Measurements from ENCODE around the gene CCDC14.
"Not testable (repeated sequence)": the region's sequence is repeated elsewhere in the genome, so short reads cannot be mapped to it uniquely, and the experiment has no call there.

Gene CCDC14

GRCh38 chr3:123960781-123961507, at the start of gene CCDC14:
TSS of gene CCDC14 (minus strand) at chr3:123961229. CDS start at chr3:123961173, 56 bp downstream.
- peak; percentile 100 for DNase-seq

- DNase-seq, result not testable (repeated sequence)
Measured at GRCh38 chr3:124008321-124008720, 47.3 kb upstream of the CCDC14 start.

- no peak for DNase-seq
Measured at GRCh38 chr3:124007186-124007585, 46.2 kb upstream of the CCDC14 start.

GRCh38 chr3:124002405-124003079, 41.5 kb upstream of the CCDC14 start:
- not testable (repeated sequence) for DNase-seq

- not testable (repeated sequence) for DNase-seq
Measured at GRCh38 chr3:124001366-124001765, 40.3 kb upstream of the CCDC14 start.

GRCh38 chr3:123997543-123997942, 36.5 kb upstream of the CCDC14 start:
- no peak for DNase-seq

- peak; percentile 99 for DNase-seq
Measured at GRCh38 chr3:123993818-123994217, 32.8 kb upstream of the CCDC14 start.

- not testable (repeated sequence) for DNase-seq
Measured at GRCh38 chr3:123991730-123992588, 30.9 kb upstream of the CCDC14 start, which contains the start of gene ROPN1. TSS of gene ROPN1 (minus strand) at chr3:123992124. CDS start at chr3:123980481, 11,643 bp downstream.

GRCh38 chr3:123986427-123986826, 25.4 kb upstream of the CCDC14 start:
- DNase-seq, result no peak

- no peak for DNase-seq
Measured at GRCh38 chr3:123984957-123985356, 23.9 kb upstream of the CCDC14 start.

- no peak for DNase-seq
Measured at GRCh38 chr3:123984350-123984749, 23.3 kb upstream of the CCDC14 start.

GRCh38 chr3:123981317-123981716, 20.3 kb upstream of the CCDC14 start:
- not testable (repeated sequence) for DNase-seq

GRCh38 chr3:123980539-123980938, 19.5 kb upstream of the CCDC14 start:
- DNase-seq, result no peak

- peak; percentile 86 for DNase-seq
Measured at GRCh38 chr3:123979525-123980501, 18.8 kb upstream of the CCDC14 start.

- DNase-seq, result not testable (repeated sequence)
Measured at GRCh38 chr3:123976904-123977303, 15.9 kb upstream of the CCDC14 start.

GRCh38 chr3:123976181-123976898, 15.3 kb upstream of the CCDC14 start:
- DNase-seq, result not testable (repeated sequence)

GRCh38 chr3:123975030-123975429, 14.0 kb upstream of the CCDC14 start:
- not testable (repeated sequence) for DNase-seq

GRCh38 chr3:123971406-123971805, 10.4 kb upstream of the CCDC14 start:
- no peak for DNase-seq

GRCh38 chr3:123967260-123967659, 6.2 kb upstream of the CCDC14 start:
- peak; percentile 51 for DNase-seq

- not testable (repeated sequence) for DNase-seq
Measured at GRCh38 chr3:123966799-123967198, 5.8 kb upstream of the CCDC14 start.

GRCh38 chr3:123964793-123965192, 3.8 kb upstream of the CCDC14 start:
- not testable (repeated sequence) for DNase-seq
